NCI-H345 treated with DMSO at 0.1 percent for 48 hours (cell line): ENCODE results near the gene ZNF311.
"Not testable (repeated sequence)": the region's sequence is repeated elsewhere in the genome, so short reads cannot be mapped to it uniquely, and the experiment has no call there.

ENCODE experiments used
- DNase-seq: peaks from one replicate; lab custom pipeline; 2025; ENCODE audit not compliant: unreplicated experiment; lab: John Stamatoyannopoulos, UW

The ZNF311 gene

DNA sequence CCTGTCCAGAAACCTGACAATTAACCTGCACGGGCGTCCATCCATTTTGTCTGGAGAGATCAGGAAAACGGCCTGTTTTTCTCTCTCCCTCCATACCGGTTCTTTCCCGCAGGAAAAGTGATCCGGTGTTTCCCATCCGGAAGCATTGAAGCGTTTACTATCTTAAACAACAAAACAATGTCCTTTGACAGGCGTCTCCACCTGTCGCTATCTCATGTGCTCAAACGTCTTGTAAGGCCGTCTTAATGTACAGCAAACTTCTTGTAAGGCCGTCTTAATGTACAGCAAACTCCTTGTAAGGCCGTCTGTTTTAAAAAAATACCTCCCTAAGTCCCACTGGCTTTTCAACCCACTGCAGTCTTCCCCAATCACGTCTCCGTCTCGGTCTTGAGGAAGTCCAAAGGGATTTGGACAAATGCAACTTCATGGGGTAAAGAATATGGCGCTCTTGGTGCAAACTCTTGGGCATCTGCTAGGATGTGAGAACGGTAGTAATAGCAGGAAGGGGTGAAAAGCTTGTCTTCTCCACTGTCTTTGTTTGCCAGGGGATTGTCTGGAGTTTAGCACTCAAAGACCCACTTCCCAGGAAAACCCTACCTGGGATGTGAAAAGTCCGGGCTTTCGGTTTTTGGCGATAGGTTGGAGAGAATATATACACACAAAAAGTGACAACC, 51.4 kb downstream of the ZNF311 start:
- no peak for DNase-seq

DNA sequence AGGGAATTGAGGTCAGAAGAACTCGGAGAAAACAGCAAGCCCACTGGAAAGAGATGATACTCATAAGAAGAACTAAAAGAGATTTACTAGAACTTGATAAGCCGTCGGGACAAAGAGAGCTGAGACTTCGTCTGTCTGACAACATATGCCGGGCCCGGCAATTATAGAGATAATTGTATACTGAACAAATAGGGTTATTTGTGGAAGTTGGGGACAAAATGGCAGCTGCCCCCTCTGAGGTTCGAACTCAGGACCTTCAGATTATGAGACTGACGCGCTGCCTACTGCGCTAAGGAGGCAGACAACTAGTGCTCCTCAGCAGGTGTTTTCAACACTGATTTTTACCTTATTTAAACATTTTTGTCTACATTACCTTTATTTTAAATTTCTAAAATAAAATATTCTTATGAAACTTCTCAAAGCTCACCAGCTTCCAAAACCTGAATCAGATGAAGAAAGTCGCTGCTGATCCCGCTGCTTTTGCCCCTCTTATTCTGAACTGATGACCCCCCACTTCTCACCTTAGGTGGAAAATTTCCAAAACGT, 52.0 kb downstream of the ZNF311 start:
- peak; percentile 37 for DNase-seq

DNA sequence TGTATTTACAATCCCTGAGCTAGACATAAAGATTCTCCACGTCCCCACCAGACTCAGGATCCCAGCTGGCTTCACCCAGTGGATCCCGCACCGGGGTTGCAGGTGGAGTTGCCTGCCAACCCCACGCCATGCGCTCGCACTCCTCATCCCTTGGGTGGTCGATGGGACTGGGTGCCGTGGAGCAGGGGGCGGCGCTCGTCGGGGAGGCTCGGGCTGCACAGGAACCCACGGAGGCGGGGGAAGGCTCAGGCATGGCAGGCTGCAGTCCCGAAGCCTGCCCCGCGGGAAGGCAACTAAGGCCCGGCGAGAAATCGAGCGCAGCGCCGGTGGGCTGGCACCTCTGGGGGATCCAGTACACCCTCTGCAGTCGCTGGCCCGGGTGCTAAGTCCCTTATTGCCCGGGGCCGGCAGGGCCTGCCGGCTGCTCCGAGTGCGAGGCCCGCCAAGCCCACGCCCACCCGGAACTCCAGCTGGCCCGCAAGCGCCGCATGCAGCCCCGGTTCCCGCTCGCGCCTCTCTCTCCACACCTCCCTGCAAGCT, 55.4 kb downstream of the ZNF311 start:
- DNase-seq: not testable (repeated sequence)

DNA sequence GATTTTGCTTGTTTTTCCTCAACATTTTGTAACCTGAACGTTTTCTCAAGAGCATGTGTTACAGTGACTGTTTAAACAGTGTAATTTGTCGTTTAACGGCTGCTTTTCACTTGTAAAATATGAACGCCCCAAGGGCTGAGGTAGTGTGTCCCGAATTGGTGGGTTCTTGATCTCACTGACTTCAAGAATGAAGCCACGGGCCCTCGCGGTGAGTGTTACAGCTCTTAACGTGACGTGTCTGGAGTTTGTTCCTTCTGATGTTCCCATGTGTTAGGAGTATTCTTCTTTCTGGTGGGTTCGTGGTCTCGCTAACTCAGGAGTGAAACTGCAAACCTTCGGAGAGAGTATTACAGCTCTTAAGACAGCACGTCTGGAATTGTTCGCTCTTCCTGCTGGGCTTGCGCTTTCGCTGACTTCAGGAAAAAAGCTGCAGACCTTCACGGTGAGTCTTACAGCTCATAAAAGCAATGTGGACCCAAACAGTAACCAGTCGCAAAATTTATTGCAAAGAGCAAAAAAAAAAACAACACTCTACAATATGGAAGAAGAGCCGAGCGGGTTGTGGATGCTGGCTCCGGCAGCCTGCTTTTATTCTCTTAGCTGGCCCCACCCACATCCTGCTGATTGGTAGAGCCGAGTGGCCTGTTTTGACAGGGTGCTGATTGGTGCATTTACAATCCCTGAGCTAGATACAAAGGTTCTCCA, 56.2 kb downstream of the ZNF311 start:
- DNase-seq: no peak

DNA sequence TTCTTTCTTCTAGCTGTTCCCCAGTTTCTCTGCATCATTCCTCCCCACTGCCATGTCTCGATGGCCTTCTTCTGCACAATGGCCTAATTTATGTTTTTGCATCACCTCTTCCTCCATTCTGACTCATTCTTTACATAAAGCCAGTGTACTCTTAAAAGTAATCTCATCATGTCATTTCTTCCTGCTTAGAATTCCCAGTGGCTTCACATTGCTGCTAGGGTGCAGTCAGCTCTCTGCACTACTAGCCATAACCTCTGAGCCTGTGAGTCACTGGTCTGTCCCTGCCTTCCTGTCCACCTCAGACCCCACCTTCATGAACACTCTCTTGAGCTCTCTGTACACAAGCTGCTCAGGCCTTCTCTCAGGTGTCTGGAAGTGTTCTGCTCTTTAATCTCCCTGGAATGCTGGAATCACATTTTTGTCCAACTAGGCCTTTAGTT, 57.3 kb downstream of the ZNF311 start:
- no peak for DNase-seq

DNA sequence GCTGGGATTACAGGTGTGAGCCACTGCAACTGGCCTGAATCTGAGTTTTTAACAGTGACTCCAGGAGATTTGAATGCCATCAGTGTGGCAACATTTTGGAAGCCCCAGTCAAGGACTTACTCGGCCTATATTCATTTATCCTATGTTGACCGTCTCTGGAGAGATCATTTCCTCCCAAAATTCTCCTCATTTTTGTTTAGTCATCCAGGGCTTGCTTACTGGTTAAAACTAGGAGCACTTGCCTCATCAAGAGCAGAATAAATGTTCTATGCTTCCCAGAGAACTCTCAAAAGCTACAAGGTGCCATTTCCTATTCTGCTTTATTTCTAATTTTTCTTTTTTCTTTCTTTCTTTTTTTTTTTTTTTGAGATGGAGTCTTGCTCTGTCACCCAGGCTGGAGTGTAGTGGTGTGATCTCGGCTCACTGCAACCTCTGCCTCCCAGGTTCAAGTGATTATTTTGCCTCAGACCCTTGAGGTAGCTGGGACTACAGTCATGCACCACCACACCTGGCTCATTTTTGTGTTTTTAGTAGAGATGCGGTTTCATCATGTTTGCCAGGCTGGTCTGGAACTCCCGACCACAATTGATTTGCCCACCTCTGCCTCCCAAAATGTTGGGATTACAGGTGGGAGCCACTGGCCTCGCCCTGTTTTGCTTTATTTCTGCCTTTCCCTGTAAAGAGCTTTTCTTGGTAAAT, 57.9 kb downstream of the ZNF311 start:
- DNase-seq: no peak

GRCh38 chr6:28945349-28945748, 59.8 kb downstream of the ZNF311 start:
- no peak for DNase-seq
